Gastroesophageal sphincter (tissue), 4 donors: ENCODE results near the gene CRYBG1. TPM values are rescaled to one million over a fixed set of nuclear protein-coding genes. Genes with fewer than 3 reads are reported as not detected.
A peak's percentile ranks its signal among the peaks of the same experiment; 100 is the strongest.

Experiments used
- ATAC-seq: fragments of 150-250 bp; one replicate; pipeline ENCODE4 v1.9.1; 2016; ENCODE audit warnings: mild to moderate bottlenecking, moderate library complexity
- H3K27ac ChIP-seq, 4 donors: fragments of 200-600 bp; sonication (generic) in 3 of 4; 1 replicate in 3 of 4; 2 replicates in 1 of 4; pipeline ENCODE4 v1.5.1; 2016 to 2019
- H3K27me3 ChIP-seq: fragments of 200-600 bp; sonication (generic); one replicate; pipeline ENCODE4 v1.5.1; 2019
- H3K36me3 ChIP-seq, 2 donors: fragments of 200-600 bp; sonication (generic); one replicate each; pipeline ENCODE4 v1.5.1; 2019; ENCODE audit warnings: control low read depth in 1 of 2
- H3K4me1 ChIP-seq, 3 donors: fragments of 200-600 bp; sonication (generic); 1 replicate in 2 of 3; 2 replicates in 1 of 3; pipeline ENCODE4 v1.5.1; 2016 to 2019; ENCODE audit warnings: control low read depth in 2 of 3
- H3K4me3 ChIP-seq, 2 donors: fragments of 200-600 bp; sonication (generic); one replicate each; pipeline ENCODE4 v1.5.1; 2019; ENCODE audit warnings: mild to moderate bottlenecking in 1 of 2, moderate library complexity in 1 of 2
- H3K9me3 ChIP-seq, 3 donors: fragments of 200-600 bp; sonication (generic); one replicate each; pipeline ENCODE4 v1.5.1; 2017 to 2019; ENCODE audit warnings: control low read depth in 2 of 3
- EP300 ChIP-seq: sonication (generic); formaldehyde crosslinking; IDR thresholded peaks from one replicate; pipeline ENCODE4 v1.6.1; 2017; ENCODE audit warnings: antibody characterized with exemption, mild to moderate bottlenecking
- POLR2A ChIP-seq, 2 donors: fragments of 450-650 bp; IDR thresholded peaks; one replicate each; pipeline ENCODE4 v1.6.1; 2017; ENCODE audit warnings: antibody characterized with exemption in 2 of 2, mild to moderate bottlenecking in 2 of 2, moderate library complexity in 1 of 2
- POLR2AphosphoS5 ChIP-seq: sonication (generic); formaldehyde crosslinking; IDR thresholded peaks from one replicate; pipeline ENCODE4 v1.6.1; 2017; ENCODE audit warnings: antibody characterized with exemption
- WGBS, 2 donors: methylation state at CpG; one replicate each; pipeline ENCODE4 v1.1.5; 2018; ENCODE audit warnings: low coverage in 1 of 2; 5-methylcytosine and 5-hydroxymethylcytosine counted together
- total RNA-seq, 4 donors: library from RNA; depleted of rRNA; stranded (reverse); fragments of >200 nt; gene quantifications; one replicate each; pipeline ENCODE4 v1.1.0, GENCODE V29; 2016
- TF ChIP-seq, protein P1 (sequence below), 4 experiments: fragments of 200-600 bp in 2 of 4; fragments of 450-650 bp in 2 of 4; sonication (generic) in 1 of 4; IDR thresholded peaks; one replicate each; pipeline ENCODE4 v1.5.1; 2017 to 2019; ENCODE audit warnings: antibody characterized with exemption in 4 of 4, mild to moderate bottlenecking in 2 of 4, moderate library complexity in 2 of 4

The CRYBG1 gene
- total RNA-seq, 4 donors from 2014 or later, result 3.1 to 10.8 (median 4.1) TPM

DNA sequence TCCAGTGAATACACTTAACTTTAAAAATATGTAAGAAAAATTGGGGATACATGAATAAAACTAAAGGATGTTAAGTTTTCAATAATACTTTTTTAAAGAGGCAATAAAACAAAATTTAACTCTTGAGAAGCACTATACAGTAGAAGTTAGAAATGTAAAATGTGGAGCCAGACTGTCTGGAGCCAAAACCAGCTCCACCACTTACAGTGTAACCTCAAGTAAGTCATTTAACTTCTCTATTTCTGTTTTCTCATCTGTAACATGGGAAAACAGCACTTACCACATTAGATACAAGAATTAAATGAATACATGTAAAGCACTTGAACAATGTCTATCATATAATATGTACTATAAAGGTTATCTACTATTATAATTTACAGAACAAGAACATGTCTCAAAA lies 41.7 kb upstream of the CRYBG1 start:
- ATAC-seq, result no peak
- H3K4me3 ChIP-seq, result no peak overlapping the region
- no peaks in the 10 kb centered on the region for H3K27me3 ChIP-seq
- peaks cover 0 to 21% of the 10 kb centered on the region in 2 donors for H3K36me3 ChIP-seq
- TF ChIP-seq, protein P1, sequence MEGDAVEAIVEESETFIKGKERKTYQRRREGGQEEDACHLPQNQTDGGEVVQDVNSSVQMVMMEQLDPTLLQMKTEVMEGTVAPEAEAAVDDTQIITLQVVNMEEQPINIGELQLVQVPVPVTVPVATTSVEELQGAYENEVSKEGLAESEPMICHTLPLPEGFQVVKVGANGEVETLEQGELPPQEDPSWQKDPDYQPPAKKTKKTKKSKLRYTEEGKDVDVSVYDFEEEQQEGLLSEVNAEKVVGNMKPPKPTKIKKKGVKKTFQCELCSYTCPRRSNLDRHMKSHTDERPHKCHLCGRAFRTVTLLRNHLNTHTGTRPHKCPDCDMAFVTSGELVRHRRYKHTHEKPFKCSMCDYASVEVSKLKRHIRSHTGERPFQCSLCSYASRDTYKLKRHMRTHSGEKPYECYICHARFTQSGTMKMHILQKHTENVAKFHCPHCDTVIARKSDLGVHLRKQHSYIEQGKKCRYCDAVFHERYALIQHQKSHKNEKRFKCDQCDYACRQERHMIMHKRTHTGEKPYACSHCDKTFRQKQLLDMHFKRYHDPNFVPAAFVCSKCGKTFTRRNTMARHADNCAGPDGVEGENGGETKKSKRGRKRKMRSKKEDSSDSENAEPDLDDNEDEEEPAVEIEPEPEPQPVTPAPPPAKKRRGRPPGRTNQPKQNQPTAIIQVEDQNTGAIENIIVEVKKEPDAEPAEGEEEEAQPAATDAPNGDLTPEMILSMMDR (IDR thresholded peaks at IDR 0.05), result no peak
- TF ChIP-seq POLR2A (IDR thresholded peaks at IDR 0.05), result no peak
- H3K4me1 ChIP-seq, result peaks cover 0 to 6% (median 0%) of the 10 kb centered on the region in 3 donors
- no peaks in the 10 kb centered on the region for H3K9me3 ChIP-seq
- H3K27ac ChIP-seq, result no peak overlapping the region

DNA sequence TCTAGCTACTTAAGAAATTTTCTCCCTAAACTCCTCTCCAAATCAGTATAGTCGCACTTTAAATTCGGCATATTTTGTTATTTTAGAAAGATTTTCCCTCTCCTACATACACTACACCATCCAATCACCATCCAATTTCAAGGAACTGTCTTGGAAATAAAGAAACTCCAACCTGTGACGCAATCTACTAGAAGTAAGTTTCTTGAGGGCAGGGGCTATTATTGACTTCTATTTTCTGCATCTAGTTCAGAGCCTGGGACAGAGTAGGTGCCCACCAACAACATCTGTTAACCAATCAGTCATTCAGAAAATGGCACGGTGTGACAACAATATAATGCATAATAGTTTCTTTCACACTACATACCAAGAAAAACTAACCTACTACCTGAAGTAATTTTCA lies 38.6 kb upstream of the CRYBG1 start:
- Histone ChIP-seq H3K27ac (no peak overlapping the region), H3K9me3 (no peaks in the 10 kb centered on the region), H3K36me3 (no peaks in the 10 kb centered on the region), H3K4me3 (no peak overlapping the region), H3K4me1 (peaks cover 0 to 25% (median 0%) of the 10 kb centered on the region in 3 donors), H3K27me3 (no peaks in the 10 kb centered on the region)
- WGBS, 2 donors, result 100% methylated on average over 4 of the region's 4 CpGs
- no peak for TF ChIP-seq POLR2A (IDR thresholded peaks at IDR 0.05)
- no peak for TF ChIP-seq EP300
- TF ChIP-seq, protein P1 (IDR thresholded peaks at IDR 0.05), result no peak
- no peak for TF ChIP-seq POLR2AphosphoS5
- ATAC-seq, result no peak

DNA sequence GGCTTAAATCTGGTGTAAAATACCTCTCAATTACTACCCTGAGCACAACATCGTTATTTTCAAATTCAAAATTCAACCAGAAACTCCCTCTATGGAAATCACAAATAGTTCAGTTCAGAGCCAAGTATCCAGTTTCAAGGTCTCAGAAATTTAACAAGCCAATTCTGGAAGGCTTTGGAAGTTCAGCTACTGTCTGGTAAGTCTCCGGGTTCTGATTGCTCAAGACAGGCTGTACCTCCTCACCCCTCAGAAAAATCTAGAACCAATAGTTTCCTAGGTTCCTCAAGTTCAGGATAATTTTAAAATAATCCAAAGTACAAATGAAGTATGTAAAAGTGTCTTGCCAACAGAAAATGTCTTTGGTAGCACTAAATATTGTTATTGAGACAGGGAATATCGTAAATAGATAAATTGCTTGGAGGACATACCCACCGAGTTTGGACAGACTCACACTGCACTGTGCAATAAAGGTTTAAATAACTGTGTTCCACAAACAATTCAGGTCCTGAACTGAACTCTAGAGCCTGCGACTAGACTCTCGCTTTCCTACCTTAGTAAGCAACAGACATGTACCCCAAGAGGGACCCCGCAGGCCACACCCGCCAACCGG lies 35.7 kb upstream of the CRYBG1 start:
- Histone ChIP-seq H3K36me3 (no peaks in the 10 kb centered on the region), H3K27ac (peak overlapping the region; percentile 62 to 94 (median 88)), H3K9me3 (no peaks in the 10 kb centered on the region), H3K4me3 (peak overlapping the region; percentile 82 to 87), H3K4me1 (peaks cover 0 to 25% (median 0%) of the 10 kb centered on the region in 3 donors), H3K27me3 (peaks cover 8% of the 10 kb centered on the region)
- no peak for ATAC-seq
- TF ChIP-seq POLR2A (IDR thresholded peaks at IDR 0.05) (no peak), EP300 (no peak), POLR2AphosphoS5 (no peak)
- TF ChIP-seq, protein P1 (IDR thresholded peaks at IDR 0.05), result no peak
- 7 to 8% methylated on average over 4 to 5 of the region's 9 CpGs for WGBS, 2 donors

DNA sequence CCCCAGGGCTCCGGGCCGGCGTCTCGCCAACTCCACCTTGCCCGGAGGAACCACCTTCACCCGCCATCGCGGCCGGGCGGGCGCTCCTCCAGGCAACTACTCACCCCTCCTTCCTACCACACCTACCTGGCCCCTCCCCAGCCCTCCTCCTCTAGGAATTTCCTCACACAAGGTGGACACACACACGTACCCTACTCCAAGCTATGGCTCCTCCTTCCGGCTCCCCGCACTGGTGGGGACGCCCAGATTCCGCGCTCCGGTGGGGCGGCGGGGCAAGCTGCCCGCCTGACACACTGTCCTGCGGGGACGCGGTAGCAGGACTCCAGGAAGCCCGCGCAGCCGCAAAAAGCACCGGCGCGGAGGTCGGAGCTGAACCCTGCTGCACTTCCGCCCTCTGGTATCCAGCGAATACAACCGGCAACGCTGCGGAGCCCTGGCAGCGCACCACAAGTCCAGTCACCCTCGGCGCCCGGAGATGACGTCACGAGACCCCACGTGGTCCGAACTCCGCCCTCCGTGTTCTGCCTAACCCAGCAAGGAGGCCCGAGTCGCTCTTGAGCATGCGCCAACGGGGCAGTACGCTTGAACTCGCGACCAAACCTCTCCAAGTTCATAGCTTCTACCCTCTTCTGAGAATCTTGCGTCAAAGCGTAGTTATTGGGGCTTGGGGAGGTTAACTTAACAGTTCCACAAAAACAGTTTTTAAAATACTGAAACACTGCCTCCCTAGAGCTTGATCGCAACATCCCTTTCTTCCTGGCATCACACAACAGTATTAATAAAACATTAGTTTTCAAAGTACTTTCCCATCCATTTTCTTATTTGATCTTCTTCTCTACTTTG lies 35.0 kb upstream of the CRYBG1 start, which contains the start of gene ATG5:
ATG5 (minus strand) TSS at position 425 of the 843 bp plus-strand sequence. CDS start 9,552 bp downstream, outside the sequence.
- peak within 1 kb of the TSS; percentile 82 to 87 for H3K4me3 ChIP-seq
- H3K36me3 ChIP-seq, result no peaks in the 10 kb centered on the region
- peak within 1 kb of the TSS; percentile 62 to 94 (median 88) for H3K27ac ChIP-seq
- H3K4me1 ChIP-seq, result peaks cover 0 to 25% (median 0%) of the 10 kb centered on the region in 3 donors
- ATAC-seq, result peak; percentile 98
- WGBS, 2 donors, result 0 to 2% methylated on average over 7 to 29 of the region's 56 CpGs
- H3K27me3 ChIP-seq, result peaks cover 16% of the 10 kb centered on the region
- TF ChIP-seq, protein P1 (IDR thresholded peaks at IDR 0.05), result peak in 2 of 4 experiments; percentile 2 to 29
- TF ChIP-seq POLR2AphosphoS5 (peak; percentile 93), EP300 (no peak), POLR2A (IDR thresholded peaks at IDR 0.05) (peak; percentile 60 to 79)
- H3K9me3 ChIP-seq, result no peaks in the 10 kb centered on the region
